ENCODE data around the gene CLTA. TPM values are rescaled to one million over a fixed set of nuclear protein-coding genes. Genes with fewer than 3 reads are reported as not detected.

The CLTA gene
- total and polyA plus RNA-seq, 10 of the 15 experiments (the other 5 are each of a cell fraction or from before 2014, with no cell fraction given), result 49.0 to 241 (median 168) TPM

GRCh38 chr9:36218411-36218901 lies 27.7 kb downstream of the CLTA start:
- H4K20me1 ChIP-seq (ENCODE audit: control insufficient read depth, insufficient read depth), result no peaks in the 10 kb centered on the region
- BruUV-seq (replicated peaks), result no TSS peak
- ChIA-PET POLR2A (no interaction called here), CTCF (no interaction called here), RAD21 (ENCODE audit: unreplicated experiment) (no interaction called here), SMC1A (ENCODE audit: uncharacterized antibody, unreplicated experiment) (interaction anchor here (0.5 kb wide), 1 partner anchor 1244 kb away, joined by 3 read pairs; no protein-coding TSS in a partner anchor)
- no peak overlapping the region for H3K4me2 ChIP-seq (ENCODE audit: control insufficient read depth, insufficient read depth)
- WGBS (ENCODE audit: insufficient coverage, insufficient replicate concordance, low lambda C conversion rate, missing lambda C conversion rate), result 84% methylated on average over 7 of the region's 7 CpGs
- no peaks in the 10 kb centered on the region for H3K79me2 ChIP-seq (ENCODE audit: control insufficient read depth, insufficient read depth, low read length)
- TF ChIP-seq ASH2L (IDR thresholded peaks at IDR 0.05; ENCODE audit: borderline replicate concordance, low read depth), result no peak
- no peak for TF ChIP-seq KLF5 (IDR thresholded peaks at IDR 0.05; ENCODE audit: partially characterized antibody)
- TF ChIP-seq NFYB (IDR thresholded peaks at IDR 0.05; ENCODE audit: insufficient read depth, low read depth, low read length), result no peak
- TF ChIP-seq BHLHE40 (IDR thresholded peaks at IDR 0.05; ENCODE audit: borderline replicate concordance in 1 of 2, low read depth in 2 of 2, low read length in 1 of 2), result no peak
- no peak for TF ChIP-seq PKNOX1 (IDR thresholded peaks at IDR 0.05)
- no peak for TF ChIP-seq ZBTB40 (IDR thresholded peaks at IDR 0.05; ENCODE audit: borderline replicate concordance)
- no peak for TF ChIP-seq BACH1 (IDR thresholded peaks at IDR 0.05; ENCODE audit: borderline replicate concordance)
- TF ChIP-seq ZNF622 (IDR thresholded peaks at IDR 0.05), result no peak
- no peak for TF ChIP-seq TCF12 (IDR thresholded peaks at IDR 0.05; ENCODE audit: low read depth, low read length)
- no peak for TF ChIP-seq MEF2A (IDR thresholded peaks at IDR 0.05; ENCODE audit: insufficient read depth, low read depth, low read length)
- no peak for TF ChIP-seq SMC3 (IDR thresholded peaks at IDR 0.05; ENCODE audit: borderline replicate concordance, low read length)
- TF ChIP-seq USF2 (IDR thresholded peaks at IDR 0.05; ENCODE audit: borderline replicate concordance, low read depth, low read length), result no peak
- no peak for TF ChIP-seq IRF5 (IDR thresholded peaks at IDR 0.05; ENCODE audit: borderline replicate concordance)
- TF ChIP-seq CREM (IDR thresholded peaks at IDR 0.05; ENCODE audit: low read depth), result no peak
- no peak for TF ChIP-seq PAX8 (IDR thresholded peaks at IDR 0.05)
- no peak for TF ChIP-seq EED (IDR thresholded peaks at IDR 0.05; ENCODE audit: low read depth)
- H3K27me3 ChIP-seq (replicated peaks in 1 of 2; ENCODE audit: control insufficient read depth in 2 of 2, insufficient read depth in 2 of 2, low read length in 1 of 2), result no peaks in the 10 kb centered on the region
- H3K27ac ChIP-seq (ENCODE audit: control insufficient read depth, insufficient read depth), result no peak overlapping the region
- ATAC-seq, result no peak
- peaks cover 23 to 42% of the 10 kb centered on the region in 2 experiments for H3K36me3 ChIP-seq (ENCODE audit: control insufficient read depth in 2 of 2, insufficient read depth in 2 of 2, low read length in 1 of 2)
- intact Hi-C loops (cut with micrococcal nuclease; ENCODE audit: unreplicated experiment), result no loop called here
- no peak overlapping the region for H3K9ac ChIP-seq (ENCODE audit: control insufficient read depth, insufficient read depth, low read length)
- in situ Hi-C loops (cut with MboI), result no loop called here
- DNase-seq (ENCODE audit: low read depth, low spot score), result no peak
- FAIRE-seq, result no peak
- H3K9me3 ChIP-seq (replicated peaks; ENCODE audit: control insufficient read depth, insufficient read depth, low read length), result peaks cover 2% of the 10 kb centered on the region; the same call in 1 of the 3 replicates
- no peak overlapping the region for H3K4me3 ChIP-seq
- H2AFZ ChIP-seq (ENCODE audit: control insufficient read depth, low read depth, low read length), result no peak overlapping the region
- H3K4me1 ChIP-seq (ENCODE audit: control insufficient read depth, insufficient read depth, low read length), result no peaks in the 10 kb centered on the region
